T-helper 1 cell treated with Interleukin-12 subunit alpha and Interleukin-12 subunit beta and Interleukin-4 antibody, amounts not matched to agents 30 ng/mL and 1 ng/mL, for 36 hours (primary cell): ENCODE results near the gene RAD51B. TPM values are rescaled to one million over a fixed set of nuclear protein-coding genes. Genes with fewer than 3 reads are reported as not detected.

Experiments used
- intact Hi-C: fragments of 100-400 bp; cut with micrococcal nuclease; formaldehyde crosslinking; loops from one replicate; pipeline ENCODE4 v1.15.1; 2024
- total RNA-seq: library from RNA; stranded (reverse); gene quantifications from 2 replicates; pipeline ENCODE4 v1.2.3, GENCODE V29; 2022

Gene RAD51B
- total RNA-seq, 1 donor from 2014 or later = 24.4 TPM

- intact Hi-C loops = no loop called here
Measured at GRCh38 chr14:68574906-68575305, 755.3 kb downstream of the RAD51B start.

DNA sequence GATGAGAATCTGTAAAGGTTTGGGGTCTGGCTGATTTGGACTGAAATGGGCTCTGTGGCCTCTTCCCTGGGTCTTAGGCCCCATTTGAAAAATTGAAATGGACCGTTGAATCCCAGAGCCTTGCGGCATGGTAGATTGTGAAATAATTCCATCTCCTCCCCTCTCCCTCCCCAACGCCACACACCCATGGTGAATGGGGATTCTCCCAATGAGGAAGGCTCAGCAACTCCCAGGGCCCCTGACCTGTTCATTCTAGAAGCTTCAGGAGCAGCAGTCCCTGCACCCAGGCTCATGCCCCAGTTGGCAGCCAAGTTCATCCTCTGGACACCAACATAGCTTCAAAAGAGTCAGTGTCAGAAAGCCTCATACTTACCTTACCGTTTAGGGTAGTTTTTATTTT, 755.8 kb downstream of the RAD51B start:
- intact Hi-C loops = no loop called here

GRCh38 chr14:68576031-68576430, 756.5 kb downstream of the RAD51B start:
- intact Hi-C loops = no loop called here

DNA sequence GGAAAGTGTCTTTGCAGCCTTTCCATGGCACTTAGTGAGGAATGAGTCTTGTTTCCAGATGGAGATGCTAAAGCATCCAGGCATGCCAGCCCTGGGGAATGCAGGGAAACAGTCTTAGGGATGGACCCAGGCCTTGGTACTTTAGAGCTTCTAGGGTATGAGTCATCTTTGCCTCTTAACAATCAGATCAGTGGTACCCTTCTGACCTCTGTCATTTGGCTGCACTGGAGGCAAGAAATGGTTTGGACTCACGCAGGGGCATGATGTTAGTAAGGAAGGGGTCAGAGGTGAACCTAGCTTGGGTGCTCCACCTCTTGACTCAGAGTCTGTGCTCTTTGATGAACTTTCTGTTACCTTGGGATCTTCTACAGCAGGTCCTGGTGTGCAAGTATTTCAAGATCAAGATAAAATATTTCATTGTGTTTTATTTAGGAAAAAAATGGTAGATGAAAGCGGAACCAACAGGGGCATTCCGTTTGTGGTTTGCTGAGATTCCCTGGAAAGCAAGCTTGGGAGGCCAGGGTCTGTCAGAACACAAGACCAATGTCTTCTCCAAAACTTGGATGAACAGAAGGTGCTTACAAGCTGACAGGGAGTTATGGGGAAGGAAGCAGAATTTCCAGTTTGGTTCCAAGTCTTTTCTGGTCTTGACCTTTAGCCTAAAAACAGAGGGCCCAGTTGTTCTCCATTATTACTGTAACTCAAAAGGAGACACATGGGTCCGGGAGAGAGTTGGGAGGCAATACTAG, 757.1 kb downstream of the RAD51B start:
- intact Hi-C loops = no loop called here

GRCh38 chr14:68577802-68578541, 758.4 kb downstream of the RAD51B start:
- intact Hi-C loops = no loop called here

DNA sequence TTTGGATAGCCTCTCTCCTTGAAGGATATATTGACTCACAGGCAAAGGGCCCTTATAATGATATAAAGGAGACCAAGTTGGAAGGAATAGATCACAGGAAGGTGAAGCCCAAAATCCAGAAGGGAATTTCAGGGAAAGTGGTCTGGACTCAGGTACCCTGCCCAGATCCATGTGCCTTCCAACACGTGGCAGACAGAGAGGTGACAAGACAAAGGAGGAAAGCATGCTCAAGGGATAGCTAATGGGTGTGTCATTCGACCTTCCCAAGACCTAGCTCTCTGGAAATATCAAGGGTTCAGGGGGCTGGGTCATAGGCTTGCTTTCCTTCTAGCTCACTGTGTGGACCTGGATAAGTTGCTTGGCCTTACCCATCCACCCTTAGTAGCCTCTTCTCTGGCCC, 759.0 kb downstream of the RAD51B start:
- intact Hi-C loops = no loop called here

DNA sequence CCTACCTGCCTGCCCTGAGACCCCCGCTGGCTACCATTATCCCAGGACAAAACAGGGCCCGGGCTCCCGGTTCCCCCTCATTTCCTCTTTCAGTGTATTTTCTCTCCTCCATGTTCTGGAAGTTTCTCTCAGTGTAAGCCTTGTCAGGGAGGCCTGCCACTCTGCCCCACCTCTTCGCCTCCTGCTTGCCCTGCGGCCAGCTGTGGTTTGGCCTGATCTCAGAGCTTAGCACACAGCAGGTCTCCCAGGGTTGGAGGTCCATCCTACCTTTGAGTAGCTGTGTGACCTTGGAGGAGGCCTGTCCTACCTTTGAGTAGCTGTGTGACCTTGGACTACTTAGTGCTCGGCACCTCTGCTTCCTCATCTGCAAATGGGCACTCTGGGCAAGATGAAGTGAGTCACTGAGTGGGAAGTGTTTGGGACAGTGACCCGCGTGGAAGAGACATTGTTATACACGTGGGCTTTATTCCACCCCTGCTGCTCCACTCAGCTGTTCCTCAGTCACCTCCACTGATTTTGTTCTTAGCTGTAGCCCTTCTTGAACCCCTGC, 760.6 kb downstream of the RAD51B start:
- intact Hi-C loops = no loop called here

- intact Hi-C loops = no loop called here
Measured at GRCh38 chr14:68580671-68581070, 761.1 kb downstream of the RAD51B start.

DNA sequence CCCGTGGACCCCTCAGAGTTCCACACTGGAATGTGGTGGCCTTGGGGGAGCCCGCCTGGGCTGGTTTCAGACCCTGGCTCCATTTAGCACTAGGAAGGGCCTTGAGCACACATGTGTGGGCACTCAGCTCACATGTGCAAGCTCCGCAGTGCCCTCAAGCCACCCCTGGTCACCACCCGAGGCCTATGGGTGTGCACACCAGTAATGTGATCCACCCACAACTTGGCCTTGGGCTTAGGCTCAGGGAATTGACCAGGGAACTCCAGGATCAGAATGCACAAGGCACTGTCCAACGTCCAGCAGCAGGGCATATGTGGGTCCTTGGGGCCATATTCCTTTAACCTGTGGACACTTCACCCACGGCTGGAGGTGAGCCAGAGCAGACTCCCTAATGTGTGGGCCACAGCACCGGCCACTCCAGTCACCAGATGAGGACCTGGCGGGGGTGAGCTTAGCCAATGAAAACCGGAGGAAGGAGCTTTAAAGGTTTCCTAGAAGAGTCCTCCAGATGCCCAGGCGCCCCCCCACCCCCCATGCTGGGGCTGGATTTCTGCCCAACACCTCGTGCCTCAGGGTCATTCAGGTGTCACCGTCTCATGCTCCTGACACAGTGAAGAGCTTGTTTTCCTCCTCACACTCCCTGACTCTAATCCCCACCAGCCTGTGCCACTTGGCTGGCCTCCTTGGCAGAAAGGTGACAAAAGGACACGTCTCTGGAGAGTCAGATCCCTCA, 764.1 kb downstream of the RAD51B start:
- intact Hi-C loops = no loop called here

GRCh38 chr14:68584786-68585185, 765.2 kb downstream of the RAD51B start:
- intact Hi-C loops = no loop called here

DNA sequence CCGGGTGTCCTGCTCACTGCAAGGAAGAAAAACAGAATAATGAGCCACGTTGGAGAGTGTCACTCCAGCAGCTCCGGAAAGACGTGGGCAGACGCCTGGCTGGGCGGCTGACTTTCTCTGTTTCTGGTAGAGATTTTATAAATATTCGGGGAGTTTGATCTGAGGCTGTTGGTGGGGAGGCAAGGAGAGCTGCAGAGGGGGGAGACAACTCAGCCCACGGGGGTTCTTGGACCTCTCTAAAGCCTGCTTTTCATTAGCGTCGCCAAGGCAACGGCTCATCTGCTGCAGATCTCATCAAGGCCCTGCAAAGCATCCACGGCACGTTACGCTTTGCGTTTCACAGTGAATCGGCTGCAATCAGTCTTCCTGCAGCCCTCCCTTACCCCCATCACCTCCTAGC, 766.1 kb downstream of the RAD51B start:
- intact Hi-C loops = no loop called here

DNA sequence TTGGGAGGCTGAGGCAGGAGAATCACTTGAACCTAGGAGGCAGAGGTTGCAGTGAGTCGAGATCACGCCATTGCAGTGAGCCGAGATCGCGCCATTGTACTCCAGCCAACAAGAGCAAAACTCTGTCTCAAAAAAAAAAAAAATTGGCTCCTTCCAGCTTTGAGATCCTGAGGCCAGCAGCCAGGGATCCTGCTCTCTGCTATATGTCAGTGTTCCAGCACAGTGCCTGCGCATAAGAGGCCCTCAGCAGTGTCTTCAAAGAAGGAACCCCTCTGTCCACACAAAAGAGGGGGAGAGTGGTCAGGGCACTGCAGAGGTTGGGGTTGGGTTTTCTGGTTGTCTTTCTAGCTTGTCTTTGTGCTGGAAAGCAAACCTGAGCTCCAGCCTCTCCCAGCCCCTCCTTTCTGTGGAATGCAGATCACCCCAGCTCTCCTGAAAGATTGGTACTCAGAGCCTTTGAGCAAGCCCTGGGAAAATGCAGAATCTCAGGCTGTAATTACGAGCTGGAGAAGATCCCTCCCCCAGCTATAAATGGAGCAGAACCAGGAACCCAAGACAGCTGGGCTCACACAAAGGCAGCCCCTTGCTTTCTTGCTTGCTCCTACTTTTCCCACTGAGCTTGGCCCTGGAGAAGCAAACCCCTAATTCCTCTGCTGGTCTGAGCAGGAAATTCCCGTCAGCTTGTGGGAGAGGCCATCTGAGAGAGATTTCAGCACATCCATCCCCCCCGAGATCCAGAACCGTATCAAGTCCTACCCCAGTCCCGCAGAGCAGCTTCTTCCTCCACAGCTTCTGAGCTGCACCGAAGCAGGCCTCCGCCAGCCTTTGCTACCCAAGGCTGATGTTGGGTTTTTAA, 767.5 kb downstream of the RAD51B start:
- intact Hi-C loops = no loop called here

DNA sequence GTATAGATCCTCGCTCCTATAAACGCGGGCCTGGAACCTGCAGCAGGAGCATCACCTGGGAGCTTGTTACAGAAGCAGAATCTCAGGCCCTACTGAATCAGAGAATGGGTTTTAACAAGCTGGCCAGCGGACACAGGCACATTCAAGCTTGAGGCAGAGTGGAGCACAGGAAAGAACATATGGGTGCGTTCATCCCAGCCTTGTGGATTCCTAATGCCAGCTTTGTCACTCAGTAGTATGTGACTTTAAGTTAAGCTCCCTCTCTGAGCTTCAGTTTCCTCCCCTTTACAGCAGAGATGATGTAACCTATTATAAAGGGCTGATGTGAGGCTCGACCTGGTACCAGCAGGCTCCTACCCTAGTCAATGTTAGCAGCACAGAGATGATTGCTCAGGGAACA, 768.4 kb downstream of the RAD51B start:
- intact Hi-C loops = no loop called here

DNA sequence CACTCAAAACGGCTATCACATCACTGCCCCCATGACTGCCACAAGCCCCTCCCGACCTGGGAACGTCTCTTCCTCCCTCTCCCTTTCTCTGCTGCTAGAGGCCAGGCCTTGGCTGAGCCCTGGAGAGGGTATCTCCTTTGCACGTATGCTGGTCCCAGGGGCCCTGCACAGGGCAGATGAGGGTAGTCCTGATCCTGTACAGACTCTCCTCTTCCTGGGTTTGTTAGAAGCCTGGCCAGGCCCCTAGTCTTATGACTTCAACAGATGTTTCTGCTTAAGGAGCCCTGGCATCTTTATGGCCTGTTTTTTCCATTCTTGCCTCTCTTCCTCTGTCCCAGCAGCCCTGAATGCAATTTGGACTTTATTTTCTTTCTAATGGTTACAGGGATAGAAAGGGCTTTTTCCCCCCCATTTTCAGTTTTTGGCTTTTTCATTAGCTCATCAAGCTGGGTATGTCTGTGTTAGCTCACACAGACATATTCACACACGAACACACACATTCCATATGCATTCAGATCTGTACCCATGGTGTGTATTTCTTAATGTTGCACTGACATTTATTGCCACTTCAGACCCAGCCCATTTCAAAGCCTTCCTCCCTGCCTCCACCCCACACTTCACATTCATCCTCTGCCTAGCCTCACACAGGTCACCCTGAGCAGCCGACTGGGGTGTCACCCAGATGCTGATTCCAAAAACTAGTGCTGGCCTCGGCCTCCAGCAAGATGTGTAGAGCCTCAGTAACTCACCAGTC, 770.0 kb downstream of the RAD51B start:
- intact Hi-C loops = no loop called here

DNA sequence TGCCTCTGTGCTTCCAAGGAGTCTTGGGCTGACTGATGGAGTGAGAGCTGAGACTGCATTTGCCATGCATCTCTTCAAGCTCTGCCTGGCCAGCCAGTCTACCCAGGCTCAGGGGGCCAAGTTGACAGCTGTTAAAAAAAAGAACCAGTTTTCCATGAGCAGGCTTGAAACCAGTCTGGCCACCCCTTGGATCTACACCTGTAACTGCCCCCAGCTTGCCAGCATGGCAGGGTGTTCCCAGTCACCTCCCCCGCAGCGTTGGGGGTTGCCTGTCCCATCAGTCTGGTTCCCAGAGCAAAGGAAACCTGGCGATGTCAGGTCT, 770.6 kb downstream of the RAD51B start:
- intact Hi-C loops = no loop called here

DNA sequence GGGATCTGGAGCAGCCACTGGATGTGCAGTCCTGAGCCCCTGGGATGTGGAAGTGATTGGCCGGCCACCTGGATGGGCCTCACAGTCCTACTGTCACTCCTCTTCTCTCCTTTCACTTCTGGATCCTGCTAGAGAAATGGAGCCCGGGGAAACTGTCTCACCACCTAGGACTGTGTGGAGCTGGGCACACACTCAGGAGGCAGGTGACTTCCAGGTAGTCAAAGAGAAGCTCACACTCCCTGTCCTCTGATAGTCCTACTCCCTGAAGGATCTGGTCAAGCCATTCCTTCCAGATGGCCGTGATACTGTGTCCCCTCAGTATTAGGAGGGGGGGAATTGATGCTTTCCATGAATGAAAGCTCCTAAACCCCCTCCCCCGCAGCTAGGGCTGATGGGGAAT, 772.2 kb downstream of the RAD51B start:
- intact Hi-C loops = no loop called here

- intact Hi-C loops = no loop called here
Measured at GRCh38 chr14:68592948-68593556, 773.5 kb downstream of the RAD51B start.

DNA sequence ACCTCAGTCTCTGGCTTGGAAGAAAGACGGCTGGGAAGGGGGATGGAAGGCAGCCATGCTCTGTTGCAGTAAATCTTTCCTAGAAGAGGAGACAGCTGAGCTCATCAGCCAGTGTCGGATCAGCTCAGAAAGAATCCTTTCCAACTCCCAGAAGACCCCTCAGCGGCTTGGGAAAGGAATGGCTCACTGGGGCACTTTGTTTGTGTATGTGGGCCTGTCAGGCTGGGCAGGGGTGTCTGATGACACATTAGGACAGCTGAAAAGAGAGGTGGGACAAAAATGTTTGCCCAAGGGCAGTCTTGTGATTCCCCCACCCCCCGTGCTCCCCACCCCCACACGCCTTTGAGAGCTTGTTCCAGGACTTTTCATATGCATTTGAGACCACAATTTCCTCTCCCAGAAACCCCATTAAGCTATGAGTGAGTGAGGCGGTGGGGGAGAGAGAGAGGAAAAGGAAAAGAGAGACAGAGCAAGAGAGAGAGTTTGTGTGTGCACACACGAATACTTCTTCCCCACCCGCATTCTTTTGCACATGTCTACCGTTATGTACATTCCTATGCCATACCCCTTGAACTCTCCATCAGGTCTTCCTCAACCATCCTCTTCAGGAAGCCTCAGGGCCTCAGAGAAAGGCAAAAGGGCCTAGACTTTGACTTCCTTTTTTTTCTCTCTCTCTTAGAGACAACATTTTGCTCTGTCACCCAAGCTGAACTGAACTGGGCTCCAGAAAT, 774.4 kb downstream of the RAD51B start:
- intact Hi-C loops = no loop called here

- intact Hi-C loops = no loop called here
Measured at GRCh38 chr14:68594737-68595380, 775.3 kb downstream of the RAD51B start.
